Tibial nerve (tissue), 4 donors: Measurements from ENCODE around the gene PLSCR3. TPM values are rescaled to one million over a fixed set of nuclear protein-coding genes. Genes with fewer than 3 reads are reported as not detected.

Source experiments
- DNase-seq, 2 donors: peaks; one replicate each; pipeline ENCODE4 v3.0.0-alpha.2; 2019; ENCODE audit warnings: low spot score in 2 of 2
- H3K27ac ChIP-seq, 4 donors: fragments of 200-600 bp; sonication (generic) in 3 of 4; one replicate each; pipeline ENCODE4 v1.5.1; 2017 to 2019; ENCODE audit warnings: mild to moderate bottlenecking in 1 of 4
- H3K27me3 ChIP-seq, 2 donors: fragments of 200-600 bp; sonication (generic) in 1 of 2; one replicate each; pipeline versions ENCODE4 v1.5.1 to v1.6.0; 2017 to 2019
- H3K36me3 ChIP-seq, 3 donors: fragments of 200-600 bp; sonication (generic); one replicate each; pipeline ENCODE4 v1.5.1; 2018 to 2019
- H3K4me1 ChIP-seq, 4 donors: fragments of 200-600 bp; sonication (generic) in 3 of 4; one replicate each; pipeline ENCODE4 v1.5.1; 2017 to 2019
- H3K4me3 ChIP-seq, 4 donors: fragments of 200-600 bp; sonication (generic) in 3 of 4; one replicate each; pipeline ENCODE4 v1.5.1; 2017 to 2019; ENCODE audit warnings: mild to moderate bottlenecking in 1 of 4, moderate library complexity in 1 of 4
- H3K9me3 ChIP-seq, 4 donors: fragments of 200-600 bp; sonication (generic) in 3 of 4; one replicate each; pipeline ENCODE4 v1.5.1; 2017 to 2019
- CTCF ChIP-seq, 5 experiments: fragments of 200-600 bp in 3 of 5; fragments of 450-650 bp in 2 of 5; sonication (generic) in 3 of 5; IDR thresholded peaks; one replicate each; pipeline ENCODE4 v1.5.1; 2016 to 2019; ENCODE audit warnings: antibody characterized with exemption in 5 of 5, mild to moderate bottlenecking in 3 of 5, moderate library complexity in 2 of 5
- EP300 ChIP-seq, 2 donors: sonication (generic); formaldehyde crosslinking; IDR thresholded peaks; one replicate each; pipeline ENCODE4 v1.6.1; 2017; ENCODE audit warnings: antibody characterized with exemption in 2 of 2, mild to moderate bottlenecking in 1 of 2
- POLR2A ChIP-seq, 2 donors: fragments of 450-650 bp; IDR thresholded peaks; one replicate each; pipeline ENCODE4 v1.6.1; 2017; ENCODE audit warnings: antibody characterized with exemption in 2 of 2, mild to moderate bottlenecking in 2 of 2, moderate library complexity in 2 of 2
- WGBS, 2 donors: methylation state at CpG; one replicate each; pipeline ENCODE4 v1.1.5; 2018; 5-methylcytosine and 5-hydroxymethylcytosine counted together
- total RNA-seq, 4 donors: library from RNA; depleted of rRNA; stranded (reverse); fragments of >200 nt; gene quantifications; one replicate each; pipeline ENCODE4 v1.1.0, GENCODE V29; 2016

The PLSCR3 gene
- total RNA-seq, 4 donors from 2014 or later: 28.7 to 55.5 (median 42.9) TPM

- WGBS, 2 donors: 55 to 61% methylated on average over 19 of the region's 19 CpGs
- no peak for DNase-seq
- Histone ChIP-seq H3K9me3 (no peaks in the 10 kb centered on the region), H3K27ac (peak overlapping the region in 3 of 4 donors; percentile 96 to 100 (median 96)), H3K4me3 (no peak overlapping the region), H3K4me1 (peaks cover 0 to 56% (median 30%) of the 10 kb centered on the region in 4 donors), H3K36me3 (no peaks in the 10 kb centered on the region), H3K27me3 (no peaks in the 10 kb centered on the region)
- no peak for TF ChIP-seq EP300 (IDR thresholded peaks at IDR 0.05)
- TF ChIP-seq CTCF (IDR thresholded peaks at IDR 0.05): no peak
- no peak for TF ChIP-seq POLR2A (IDR thresholded peaks at IDR 0.05)
Observed at GRCh38 chr17:7348478-7349242, 45.7 kb downstream of the PLSCR3 start.

DNA sequence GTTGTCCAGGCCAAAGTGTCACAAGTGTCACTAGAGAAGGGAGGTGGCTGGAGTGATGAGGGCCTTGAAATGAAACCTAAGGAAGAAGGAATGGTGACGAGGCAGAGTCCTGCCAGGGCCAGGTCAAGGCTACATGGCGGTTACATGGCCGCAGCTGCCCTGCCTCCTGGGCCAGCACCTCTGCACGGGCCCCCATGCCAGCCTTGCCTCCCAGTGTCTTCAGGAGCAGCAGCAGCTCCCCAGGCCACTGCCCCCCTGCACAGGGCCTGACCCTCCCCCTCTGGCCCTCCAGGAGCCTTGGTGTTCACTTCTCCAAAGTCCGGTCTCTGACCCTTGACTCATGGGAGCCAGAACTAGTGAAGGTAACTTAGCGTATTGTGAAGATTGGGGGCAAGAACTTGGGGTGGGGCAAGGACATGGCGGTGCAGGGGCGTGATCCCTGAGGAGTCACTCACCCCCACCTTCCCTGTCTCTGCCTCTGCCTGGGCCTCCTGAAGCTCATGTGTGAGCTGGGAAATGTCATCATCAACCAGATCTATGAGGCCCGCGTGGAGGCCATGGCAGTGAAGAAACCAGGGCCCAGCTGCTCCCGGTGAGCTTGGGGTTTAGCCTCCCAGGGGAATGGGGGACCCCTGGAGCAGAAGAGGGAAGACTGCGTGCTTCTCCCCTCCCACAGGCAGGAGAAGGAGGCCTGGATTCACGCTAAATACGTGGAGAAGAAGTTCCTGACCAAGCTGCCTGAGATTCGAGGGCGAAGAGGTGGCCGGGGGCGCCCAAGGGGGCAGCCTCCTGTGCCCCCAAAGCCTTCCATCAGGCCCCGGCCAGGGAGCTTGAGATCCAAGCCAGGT is 46.5 kb downstream of the PLSCR3 start:
- no peak overlapping the region for H3K4me3 ChIP-seq
- peak overlapping the region in 1 of 4 donors; percentile 96 for H3K27ac ChIP-seq
- no peak for DNase-seq
- H3K36me3 ChIP-seq: no peaks in the 10 kb centered on the region
- 61 to 65% methylated on average over 15 to 18 of the region's 19 CpGs for WGBS, 2 donors
- TF ChIP-seq POLR2A (IDR thresholded peaks at IDR 0.05) (no peak), EP300 (IDR thresholded peaks at IDR 0.05) (no peak), CTCF (IDR thresholded peaks at IDR 0.05) (no peak)
- no peaks in the 10 kb centered on the region for H3K27me3 ChIP-seq
- peaks cover 0 to 48% (median 22%) of the 10 kb centered on the region in 4 donors for H3K4me1 ChIP-seq
- no peaks in the 10 kb centered on the region for H3K9me3 ChIP-seq

DNA sequence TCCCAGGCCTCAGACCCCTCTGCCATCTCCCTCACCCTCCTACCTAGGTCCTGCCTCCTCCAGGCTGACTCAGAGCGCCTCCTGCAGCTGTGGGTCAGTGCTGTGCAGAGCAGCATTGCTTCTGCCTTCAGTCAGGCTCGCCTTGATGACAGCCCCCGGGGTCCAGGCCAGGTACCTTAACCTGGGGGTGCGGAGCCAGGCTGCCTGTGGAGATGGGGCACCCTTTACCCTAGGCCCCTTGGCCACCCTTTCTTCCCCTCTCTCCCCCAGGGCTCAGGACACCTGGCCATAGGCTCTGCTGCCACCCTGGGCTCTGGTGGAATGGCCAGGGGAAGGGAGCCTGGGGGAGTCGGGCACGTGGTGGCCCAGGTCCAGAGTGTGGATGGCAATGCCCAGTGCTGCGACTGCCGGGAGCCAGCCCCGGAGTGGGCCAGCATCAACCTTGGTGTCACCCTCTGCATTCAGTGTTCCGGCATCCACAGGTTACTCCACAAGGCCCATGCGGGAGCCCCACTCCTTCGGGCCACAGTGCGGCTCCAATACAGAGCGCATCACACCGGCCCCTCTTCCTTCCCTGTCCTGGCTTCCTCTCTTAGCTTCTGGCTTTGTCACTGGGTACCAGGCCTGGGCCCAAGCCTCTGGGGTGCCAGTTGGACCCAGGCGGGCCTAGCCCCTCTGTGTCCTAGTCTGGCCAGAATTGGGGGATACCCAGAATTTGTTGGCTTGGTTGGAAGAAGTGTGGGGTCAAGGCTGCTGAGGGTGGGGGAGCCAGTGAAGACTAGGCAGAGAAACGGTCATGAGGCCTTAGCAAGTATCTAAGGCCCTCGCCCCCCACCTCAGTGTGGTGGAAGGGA is 47.3 kb downstream of the PLSCR3 start:
- Histone ChIP-seq H3K36me3 (no peaks in the 10 kb centered on the region), H3K4me1 (peaks cover 0 to 42% (median 18%) of the 10 kb centered on the region in 4 donors), H3K9me3 (no peaks in the 10 kb centered on the region), H3K27me3 (no peaks in the 10 kb centered on the region), H3K4me3 (no peak overlapping the region), H3K27ac (peak overlapping the region in 1 of 4 donors; percentile 41)
- TF ChIP-seq POLR2A (IDR thresholded peaks at IDR 0.05): no peak
- no peak for TF ChIP-seq EP300 (IDR thresholded peaks at IDR 0.05)
- no peak for TF ChIP-seq CTCF (IDR thresholded peaks at IDR 0.05)
- 71 to 81% methylated on average over 10 to 12 of the region's 18 CpGs for WGBS, 2 donors
- DNase-seq: no peak

DNA sequence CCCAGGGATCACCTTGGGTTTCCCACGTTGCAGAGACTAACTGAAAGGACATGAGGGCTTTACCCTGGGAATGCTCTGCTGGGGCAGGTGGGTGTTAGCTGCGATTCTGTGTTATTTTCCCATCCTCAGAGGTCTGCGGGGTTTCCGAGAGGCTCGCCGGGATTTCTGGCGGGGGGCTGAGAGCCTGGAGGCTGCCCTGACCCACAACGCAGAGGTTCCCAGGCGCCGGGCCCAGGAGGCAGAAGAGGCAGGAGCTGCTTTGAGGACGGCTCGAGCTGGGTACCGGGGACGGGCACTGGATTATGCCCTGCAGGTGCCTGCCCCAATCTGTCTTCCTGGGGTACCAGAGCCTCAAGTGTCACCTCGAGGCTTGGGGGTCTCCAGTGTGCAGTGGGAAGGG is 51.1 kb downstream of the PLSCR3 start:
- peaks cover 0 to 18% (median 0%) of the 10 kb centered on the region in 4 donors for H3K4me1 ChIP-seq
- peaks cover 0 to 3% of the 10 kb centered on the region in 2 donors for H3K27me3 ChIP-seq
- H3K36me3 ChIP-seq: no peaks in the 10 kb centered on the region
- 66 to 77% methylated on average over 11 to 15 of the region's 15 CpGs for WGBS, 2 donors
- TF ChIP-seq EP300 (IDR thresholded peaks at IDR 0.05): no peak
- TF ChIP-seq POLR2A (IDR thresholded peaks at IDR 0.05): no peak
- no peak for TF ChIP-seq CTCF (IDR thresholded peaks at IDR 0.05)
- no peaks in the 10 kb centered on the region for H3K9me3 ChIP-seq
- no peak for DNase-seq
- H3K4me3 ChIP-seq: no peak overlapping the region
- H3K27ac ChIP-seq: no peak overlapping the region
